Measurements from ENCODE around the gene SREBF2. TPM values are rescaled to one million over a fixed set of nuclear protein-coding genes. Genes with fewer than 3 reads are reported as not detected.

The SREBF2 gene
- polyA plus RNA-seq, 1 donor from 2014 or later, result 73.0 TPM

DNA sequence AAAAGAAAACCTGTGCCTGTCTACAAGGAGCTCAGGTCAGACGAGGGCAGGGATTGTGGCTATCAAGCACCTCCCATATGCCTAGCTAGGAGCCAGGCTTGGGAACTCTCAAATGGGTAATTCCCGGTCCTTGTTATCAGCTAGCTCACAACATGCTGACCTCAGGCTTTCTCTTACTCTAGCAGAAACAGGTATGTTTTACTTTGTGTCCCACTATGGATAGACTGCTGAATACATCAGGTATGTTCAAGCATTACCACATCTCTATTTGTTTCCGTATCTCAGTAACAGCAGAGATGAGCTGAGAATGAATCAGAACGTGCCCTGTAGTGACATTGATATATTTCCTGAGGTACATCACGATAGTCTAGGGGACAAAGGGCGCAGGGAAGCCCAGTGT, 52.6 kb downstream of the SREBF2 start:
- H3K4me3 ChIP-seq (ENCODE audit: low read length), result no peak overlapping the region
- H3K79me2 ChIP-seq (replicated peaks; ENCODE audit: insufficient read depth, low read length), result no peaks in the 10 kb centered on the region
- H4K20me1 ChIP-seq (ENCODE audit: insufficient read depth), result no peaks in the 10 kb centered on the region
- H3K9me2 ChIP-seq (ENCODE audit: insufficient read depth, low read length), result no peaks in the 10 kb centered on the region
- no peak for TF ChIP-seq TAF1 (IDR thresholded peaks at IDR 0.05; ENCODE audit: low read depth)
- TF ChIP-seq MXI1 (conservative IDR thresholded peaks at IDR 0.05; ENCODE audit: poor library complexity, severe bottlenecking), result no peak
- TF ChIP-seq SMC3 (conservative IDR thresholded peaks at IDR 0.05; ENCODE audit: poor library complexity), result no peak
- H3F3A ChIP-seq (ENCODE audit: insufficient read depth, low read length, poor library complexity, severe bottlenecking), result no peaks in the 10 kb centered on the region
- H3K27ac ChIP-seq (ENCODE audit: low read length), result no peak overlapping the region
- no peak overlapping the region for H2AFZ ChIP-seq (ENCODE audit: low read depth, low read length)
- H3K4me2 ChIP-seq (ENCODE audit: low read length), result no peak overlapping the region
- H3K9me3 ChIP-seq (ENCODE audit: low read length), result no peaks in the 10 kb centered on the region
- peaks cover 8% of the 10 kb centered on the region for H3K36me3 ChIP-seq (ENCODE audit: insufficient read depth, low read length)
- H3K9ac ChIP-seq (ENCODE audit: low read length), result no peak overlapping the region
- no peaks in the 10 kb centered on the region for H3K27me3 ChIP-seq (ENCODE audit: insufficient read depth, low read depth, low read length)

DNA sequence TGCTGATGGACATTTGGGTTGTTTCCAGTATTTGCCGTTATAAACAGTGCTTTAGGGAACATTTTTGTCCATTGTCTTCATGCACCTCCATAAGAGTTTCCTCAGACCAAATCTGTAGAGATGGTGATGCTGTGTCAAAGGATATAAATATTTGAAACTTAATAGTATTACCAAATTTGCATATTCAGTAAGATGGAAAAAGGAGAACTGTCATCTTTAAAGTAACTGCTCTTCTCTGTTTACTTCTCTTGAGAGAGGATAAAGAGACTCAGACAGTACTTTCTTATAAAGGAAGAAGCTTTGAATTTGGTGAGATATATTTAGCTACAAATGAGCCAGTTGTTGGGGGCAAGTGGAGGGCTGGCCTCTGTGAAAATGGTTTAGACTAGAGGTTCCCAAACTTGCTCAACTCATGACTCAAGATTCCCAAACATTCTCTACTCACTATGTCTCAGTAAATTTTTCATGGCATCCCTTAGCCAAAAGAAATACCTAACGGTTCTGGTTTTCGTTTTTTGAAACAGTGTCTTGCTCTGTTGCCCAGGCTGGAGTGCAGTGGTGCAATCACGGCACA, 55.8 kb downstream of the SREBF2 start:
- H3K9me3 ChIP-seq (ENCODE audit: low read length), result no peaks in the 10 kb centered on the region
- H3K36me3 ChIP-seq (ENCODE audit: insufficient read depth, low read length), result peaks cover 15% of the 10 kb centered on the region
- H3K9ac ChIP-seq (ENCODE audit: low read length), result no peak overlapping the region
- no peaks in the 10 kb centered on the region for H3K27me3 ChIP-seq (ENCODE audit: insufficient read depth, low read depth, low read length)
- no peaks in the 10 kb centered on the region for H3F3A ChIP-seq (ENCODE audit: insufficient read depth, low read length, poor library complexity, severe bottlenecking)
- H3K4me3 ChIP-seq (ENCODE audit: low read length), result no peak overlapping the region
- H3K9me2 ChIP-seq (ENCODE audit: insufficient read depth, low read length), result no peaks in the 10 kb centered on the region
- no peak overlapping the region for H3K4me2 ChIP-seq (ENCODE audit: low read length)
- no peaks in the 10 kb centered on the region for H4K20me1 ChIP-seq (ENCODE audit: insufficient read depth)
- H3K79me2 ChIP-seq (replicated peaks; ENCODE audit: insufficient read depth, low read length), result no peaks in the 10 kb centered on the region
- TF ChIP-seq MXI1 (conservative IDR thresholded peaks at IDR 0.05; ENCODE audit: poor library complexity, severe bottlenecking) (no peak), EP300 (conservative IDR thresholded peaks at IDR 0.05; ENCODE audit: poor library complexity, severe bottlenecking) (no peak), SMC3 (conservative IDR thresholded peaks at IDR 0.05; ENCODE audit: poor library complexity) (no peak), EZH2 (IDR thresholded peaks at IDR 0.05; ENCODE audit: borderline replicate concordance, insufficient read depth, low read length, poor library complexity, severe bottlenecking) (no peak), TAF1 (IDR thresholded peaks at IDR 0.05; ENCODE audit: low read depth) (no peak), RAD21 (conservative IDR thresholded peaks at IDR 0.05) (no peak), POLR2AphosphoS5 (IDR thresholded peaks at IDR 0.05) (no peak)
- TF ChIP-seq, protein P1, sequence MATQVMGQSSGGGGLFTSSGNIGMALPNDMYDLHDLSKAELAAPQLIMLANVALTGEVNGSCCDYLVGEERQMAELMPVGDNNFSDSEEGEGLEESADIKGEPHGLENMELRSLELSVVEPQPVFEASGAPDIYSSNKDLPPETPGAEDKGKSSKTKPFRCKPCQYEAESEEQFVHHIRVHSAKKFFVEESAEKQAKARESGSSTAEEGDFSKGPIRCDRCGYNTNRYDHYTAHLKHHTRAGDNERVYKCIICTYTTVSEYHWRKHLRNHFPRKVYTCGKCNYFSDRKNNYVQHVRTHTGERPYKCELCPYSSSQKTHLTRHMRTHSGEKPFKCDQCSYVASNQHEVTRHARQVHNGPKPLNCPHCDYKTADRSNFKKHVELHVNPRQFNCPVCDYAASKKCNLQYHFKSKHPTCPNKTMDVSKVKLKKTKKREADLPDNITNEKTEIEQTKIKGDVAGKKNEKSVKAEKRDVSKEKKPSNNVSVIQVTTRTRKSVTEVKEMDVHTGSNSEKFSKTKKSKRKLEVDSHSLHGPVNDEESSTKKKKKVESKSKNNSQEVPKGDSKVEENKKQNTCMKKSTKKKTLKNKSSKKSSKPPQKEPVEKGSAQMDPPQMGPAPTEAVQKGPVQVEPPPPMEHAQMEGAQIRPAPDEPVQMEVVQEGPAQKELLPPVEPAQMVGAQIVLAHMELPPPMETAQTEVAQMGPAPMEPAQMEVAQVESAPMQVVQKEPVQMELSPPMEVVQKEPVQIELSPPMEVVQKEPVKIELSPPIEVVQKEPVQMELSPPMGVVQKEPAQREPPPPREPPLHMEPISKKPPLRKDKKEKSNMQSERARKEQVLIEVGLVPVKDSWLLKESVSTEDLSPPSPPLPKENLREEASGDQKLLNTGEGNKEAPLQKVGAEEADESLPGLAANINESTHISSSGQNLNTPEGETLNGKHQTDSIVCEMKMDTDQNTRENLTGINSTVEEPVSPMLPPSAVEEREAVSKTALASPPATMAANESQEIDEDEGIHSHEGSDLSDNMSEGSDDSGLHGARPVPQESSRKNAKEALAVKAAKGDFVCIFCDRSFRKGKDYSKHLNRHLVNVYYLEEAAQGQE (IDR thresholded peaks at IDR 0.05; ENCODE audit: borderline replicate concordance), result no peak
- TF ChIP-seq, protein P2, sequence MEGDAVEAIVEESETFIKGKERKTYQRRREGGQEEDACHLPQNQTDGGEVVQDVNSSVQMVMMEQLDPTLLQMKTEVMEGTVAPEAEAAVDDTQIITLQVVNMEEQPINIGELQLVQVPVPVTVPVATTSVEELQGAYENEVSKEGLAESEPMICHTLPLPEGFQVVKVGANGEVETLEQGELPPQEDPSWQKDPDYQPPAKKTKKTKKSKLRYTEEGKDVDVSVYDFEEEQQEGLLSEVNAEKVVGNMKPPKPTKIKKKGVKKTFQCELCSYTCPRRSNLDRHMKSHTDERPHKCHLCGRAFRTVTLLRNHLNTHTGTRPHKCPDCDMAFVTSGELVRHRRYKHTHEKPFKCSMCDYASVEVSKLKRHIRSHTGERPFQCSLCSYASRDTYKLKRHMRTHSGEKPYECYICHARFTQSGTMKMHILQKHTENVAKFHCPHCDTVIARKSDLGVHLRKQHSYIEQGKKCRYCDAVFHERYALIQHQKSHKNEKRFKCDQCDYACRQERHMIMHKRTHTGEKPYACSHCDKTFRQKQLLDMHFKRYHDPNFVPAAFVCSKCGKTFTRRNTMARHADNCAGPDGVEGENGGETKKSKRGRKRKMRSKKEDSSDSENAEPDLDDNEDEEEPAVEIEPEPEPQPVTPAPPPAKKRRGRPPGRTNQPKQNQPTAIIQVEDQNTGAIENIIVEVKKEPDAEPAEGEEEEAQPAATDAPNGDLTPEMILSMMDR (IDR thresholded peaks at IDR 0.05; ENCODE audit: poor library complexity, severe bottlenecking), result no peak
- no peak overlapping the region for H3K27ac ChIP-seq (ENCODE audit: low read length)
- no peak overlapping the region for H2AFZ ChIP-seq (ENCODE audit: low read depth, low read length)
